Stimulated activated CD4-positive, alpha-beta T cell treated with anti-CD3 and anti-CD28 coated beads, Interleukin-15, amount 100 ng/mL, for 48 hours (primary cell): ENCODE results near the gene SCRN2.

Experiments used
- DNase-seq, 2 donors: peaks; one replicate each; pipeline ENCODE4 v3.0.0-alpha.2; 2020; ENCODE audit warnings: low read depth in 2 of 2

Gene SCRN2

DNA sequence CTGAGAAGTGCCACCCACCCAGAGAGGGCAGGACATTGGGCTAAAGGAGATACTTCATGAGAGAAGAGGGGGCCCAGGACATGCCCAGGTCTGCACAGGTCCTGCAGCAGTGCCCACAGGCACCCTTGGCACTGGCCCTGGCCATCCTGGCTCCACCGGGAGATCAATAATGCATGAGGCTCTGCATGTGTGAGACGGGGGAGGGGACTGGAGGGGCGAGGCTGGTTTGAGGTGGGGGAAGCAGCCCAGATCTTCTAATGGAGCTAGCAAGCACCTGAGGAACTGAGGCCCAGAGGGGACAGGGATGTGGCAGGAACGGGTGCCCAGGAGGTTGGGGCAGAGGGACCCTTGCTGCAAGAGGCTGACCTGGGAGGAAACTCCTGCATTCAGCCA, 20.0 kb downstream of the SCRN2 start:
- DNase-seq: no peak

DNA sequence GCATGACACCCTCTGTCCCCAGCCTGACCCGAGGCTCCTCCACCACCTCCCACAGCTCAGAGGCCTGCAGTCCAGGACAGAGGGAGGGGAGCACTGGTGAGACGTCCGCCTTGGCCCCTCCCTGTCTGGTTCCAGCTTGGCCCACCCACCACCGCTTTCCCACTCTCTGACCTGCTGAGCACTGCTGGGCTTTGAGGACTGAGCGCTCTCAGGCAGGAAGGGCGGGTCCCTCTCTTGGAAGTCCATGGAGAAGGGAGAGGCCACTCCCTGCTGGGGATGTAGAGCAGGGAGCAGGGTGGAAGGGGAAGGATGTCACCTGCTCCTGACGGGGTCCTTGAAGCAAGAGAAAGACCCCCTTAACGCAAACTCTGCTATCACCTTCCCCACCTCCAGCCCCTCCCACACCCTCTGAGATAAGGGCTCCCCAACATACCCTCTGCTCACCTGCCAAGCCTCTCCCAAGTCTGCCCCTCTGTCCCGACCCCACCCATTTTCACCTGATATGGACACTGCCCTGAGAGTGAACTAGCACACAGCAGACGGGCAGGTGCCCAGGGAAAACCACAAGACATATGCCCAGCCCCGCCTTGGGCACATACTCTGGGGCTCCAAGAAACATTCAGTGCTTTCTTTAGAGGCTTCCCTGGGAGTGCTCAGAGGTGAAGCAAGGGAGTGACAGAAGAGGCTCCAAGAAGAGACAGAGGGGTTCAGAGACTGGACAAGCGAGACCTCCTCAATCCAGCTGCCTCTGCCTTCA, 20.9 kb downstream of the SCRN2 start:
- no peak for DNase-seq

DNA sequence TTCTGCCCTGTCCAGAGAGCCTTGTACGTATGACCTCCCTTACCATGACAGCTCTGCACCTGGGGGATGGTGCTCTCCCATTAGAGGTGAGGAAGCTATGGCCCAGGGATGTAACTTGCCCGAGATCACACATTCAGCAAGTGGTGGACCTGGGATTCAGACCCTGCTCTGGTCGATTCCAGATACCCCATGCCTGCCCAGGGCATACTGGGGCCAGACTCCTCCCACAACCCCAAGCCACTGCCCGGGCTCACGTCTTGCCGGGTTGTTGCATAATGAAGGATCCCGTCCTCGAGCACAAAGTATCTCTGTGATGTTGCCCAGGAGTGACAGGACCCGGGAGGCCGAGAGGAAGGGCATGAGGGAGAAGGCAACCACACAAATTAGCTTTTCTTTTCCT, 21.6 kb downstream of the SCRN2 start:
- DNase-seq: no peak

DNA sequence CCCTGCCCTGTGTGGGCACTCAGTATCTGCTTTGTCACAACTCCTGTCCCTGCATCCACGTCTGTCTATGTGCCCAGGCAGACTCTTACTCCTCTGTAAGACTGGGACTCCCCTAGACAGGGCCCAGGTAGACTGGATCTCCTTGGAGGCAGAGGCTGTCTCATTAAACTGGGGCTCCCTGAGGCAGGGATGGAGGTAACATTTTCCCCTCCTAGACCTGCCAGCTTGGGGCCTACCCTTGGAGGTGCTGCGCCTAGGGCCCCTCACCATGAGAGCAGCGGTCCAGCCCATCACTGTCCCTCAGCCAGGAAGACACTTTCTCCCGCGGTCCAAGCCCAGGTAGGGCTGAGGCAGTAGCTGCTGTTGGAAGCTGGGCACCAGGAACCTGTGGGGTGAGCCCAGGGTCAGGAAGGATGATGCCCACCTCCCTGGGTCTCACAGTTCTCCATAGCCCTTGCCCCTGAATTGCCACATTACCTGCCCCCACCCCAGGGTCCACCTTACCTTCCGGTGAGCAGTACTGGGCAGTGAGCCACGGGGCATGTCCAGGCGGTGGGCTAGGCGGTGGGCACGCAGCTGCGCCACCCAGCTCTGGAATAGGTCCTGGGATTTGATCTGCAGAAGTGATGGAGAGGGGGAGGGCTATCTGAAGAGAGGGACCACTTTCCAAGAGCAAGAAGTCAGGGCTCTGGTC, 22.9 kb downstream of the SCRN2 start:
- no peak for DNase-seq

DNA sequence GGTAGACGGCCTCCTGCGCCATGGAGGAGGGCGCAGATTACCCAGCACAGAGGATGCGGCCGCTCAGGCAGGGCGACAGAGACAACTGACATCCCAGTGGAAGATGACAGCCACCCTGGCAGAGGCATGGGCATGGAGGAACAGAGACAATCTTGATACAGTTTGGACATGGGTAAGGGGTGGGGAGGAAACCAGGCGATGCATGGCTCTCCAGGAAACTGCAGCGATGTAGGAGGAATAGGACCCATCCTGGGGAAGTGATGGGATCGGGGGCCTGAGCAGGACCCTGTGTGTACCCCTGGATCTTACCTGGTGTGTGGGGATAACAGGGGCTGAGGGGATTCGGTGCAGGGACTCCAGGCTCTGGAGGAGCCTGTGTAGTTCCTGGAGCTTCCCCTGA, 24.1 kb downstream of the SCRN2 start:
- DNase-seq: no peak

DNA sequence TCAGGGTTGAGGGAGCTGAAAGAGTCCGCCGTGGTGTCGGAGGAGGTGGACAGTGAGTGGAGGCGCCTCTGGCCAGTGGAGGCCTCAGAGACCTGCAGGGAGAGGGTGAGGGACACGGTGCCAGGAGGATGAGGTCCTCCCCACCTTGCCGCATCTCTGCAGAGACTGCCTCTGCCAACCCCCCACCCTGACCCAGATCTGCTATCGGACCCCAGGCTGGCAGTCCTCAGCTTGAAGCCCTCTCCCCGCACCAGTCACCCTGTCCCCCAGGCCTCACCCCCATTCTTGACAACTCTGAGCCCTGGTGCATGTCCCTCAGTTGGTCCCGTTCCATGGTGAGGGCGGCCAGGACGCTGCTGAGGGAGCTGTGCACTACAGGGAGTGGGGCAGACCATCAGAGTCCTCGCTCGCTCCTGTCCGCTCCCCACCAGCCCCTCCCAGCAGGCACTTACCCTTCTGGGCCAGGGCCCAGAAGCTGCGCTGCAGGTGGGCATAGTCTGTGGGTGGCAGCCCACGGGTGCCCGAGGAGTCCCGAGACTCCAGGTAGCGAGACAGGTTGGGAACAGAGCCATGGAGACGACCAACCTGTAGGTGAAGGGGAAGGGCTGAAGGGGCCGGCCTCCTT, 24.9 kb downstream of the SCRN2 start:
- no peak for DNase-seq

DNA sequence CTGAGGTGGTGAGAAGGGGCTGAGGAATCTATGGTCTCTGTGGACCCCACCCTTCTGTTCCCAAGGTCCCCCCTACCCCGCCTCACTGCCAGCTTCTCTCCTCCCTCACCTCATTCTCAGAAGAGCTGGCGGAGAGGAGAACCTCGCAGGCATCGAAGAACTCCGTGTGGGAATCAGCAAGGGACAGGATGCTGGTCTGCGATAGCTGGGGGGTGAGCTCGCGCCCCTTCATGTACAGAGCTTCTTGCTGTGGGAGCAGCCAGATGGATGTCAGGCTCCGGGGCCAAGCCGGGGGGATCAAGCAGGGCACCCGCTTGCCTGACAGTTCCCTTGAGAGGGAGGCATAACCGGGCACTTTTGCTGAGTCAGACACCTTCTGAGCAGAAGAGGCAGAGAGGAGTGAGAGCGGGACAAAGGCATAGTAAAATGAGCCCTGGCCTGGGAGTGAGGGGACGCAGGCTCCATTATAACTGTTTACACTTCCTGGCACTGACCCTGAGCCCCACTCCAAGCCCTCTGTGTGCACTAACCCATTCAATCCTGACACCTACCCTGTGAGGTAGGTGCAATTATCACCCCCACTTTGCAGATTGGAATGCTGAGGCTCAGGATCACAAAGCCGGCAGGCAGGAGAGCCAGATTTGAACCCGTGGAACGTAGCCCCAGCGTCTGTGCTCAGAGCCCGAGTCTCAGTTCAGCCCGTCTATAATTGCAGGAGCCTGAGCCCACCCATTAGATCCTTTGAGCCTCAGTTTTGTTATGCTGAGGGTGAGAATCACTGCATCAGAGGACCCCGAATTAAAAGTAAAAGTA, 25.8 kb downstream of the SCRN2 start:
- DNase-seq: no peak

DNA sequence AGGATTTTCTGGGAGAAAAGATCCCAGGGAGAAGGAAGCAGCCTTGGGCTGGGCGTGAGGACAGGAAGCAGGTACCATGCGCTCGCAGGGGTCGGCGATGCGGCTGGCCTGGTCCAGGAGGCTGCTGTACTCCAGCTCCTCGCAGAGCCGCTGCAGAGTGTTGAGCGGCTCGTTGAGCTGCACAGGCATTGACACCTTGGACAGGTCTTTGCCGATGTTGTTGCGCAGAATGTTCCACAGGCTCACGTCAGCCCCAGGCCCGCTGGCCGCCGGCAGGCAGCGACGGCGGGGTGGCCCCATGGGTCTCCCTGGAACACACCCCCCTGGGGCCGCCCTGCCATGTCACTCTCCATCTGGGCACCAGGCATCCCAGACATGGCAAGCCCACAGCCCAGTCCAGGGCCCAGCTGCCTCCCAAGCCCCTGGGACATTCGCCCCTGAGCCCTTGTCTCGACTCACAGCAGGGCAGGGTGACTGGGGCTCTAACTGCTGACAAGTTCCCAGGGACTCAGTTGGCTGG, 27.5 kb downstream of the SCRN2 start:
- no peak for DNase-seq

DNA sequence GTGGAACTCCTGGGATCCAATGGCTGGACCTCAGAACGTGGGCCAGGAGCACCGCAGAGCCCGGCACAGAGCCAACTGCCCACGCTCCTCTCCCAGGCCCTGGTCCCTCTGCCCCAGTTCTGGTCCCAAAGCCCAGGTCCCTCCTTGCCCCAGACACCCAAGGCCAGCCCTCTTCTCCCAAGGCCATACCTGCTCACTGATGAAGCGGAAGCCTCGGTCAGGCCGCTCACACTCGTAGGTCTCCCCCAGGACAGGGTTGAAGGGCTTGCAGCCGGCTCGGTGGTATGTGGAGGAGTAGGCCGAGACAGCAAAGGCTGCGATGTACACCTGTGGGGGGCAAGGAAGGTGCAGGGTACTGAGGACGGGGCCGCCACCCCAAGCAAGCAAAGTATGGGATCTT, 28.0 kb downstream of the SCRN2 start:
- DNase-seq: no peak

DNA sequence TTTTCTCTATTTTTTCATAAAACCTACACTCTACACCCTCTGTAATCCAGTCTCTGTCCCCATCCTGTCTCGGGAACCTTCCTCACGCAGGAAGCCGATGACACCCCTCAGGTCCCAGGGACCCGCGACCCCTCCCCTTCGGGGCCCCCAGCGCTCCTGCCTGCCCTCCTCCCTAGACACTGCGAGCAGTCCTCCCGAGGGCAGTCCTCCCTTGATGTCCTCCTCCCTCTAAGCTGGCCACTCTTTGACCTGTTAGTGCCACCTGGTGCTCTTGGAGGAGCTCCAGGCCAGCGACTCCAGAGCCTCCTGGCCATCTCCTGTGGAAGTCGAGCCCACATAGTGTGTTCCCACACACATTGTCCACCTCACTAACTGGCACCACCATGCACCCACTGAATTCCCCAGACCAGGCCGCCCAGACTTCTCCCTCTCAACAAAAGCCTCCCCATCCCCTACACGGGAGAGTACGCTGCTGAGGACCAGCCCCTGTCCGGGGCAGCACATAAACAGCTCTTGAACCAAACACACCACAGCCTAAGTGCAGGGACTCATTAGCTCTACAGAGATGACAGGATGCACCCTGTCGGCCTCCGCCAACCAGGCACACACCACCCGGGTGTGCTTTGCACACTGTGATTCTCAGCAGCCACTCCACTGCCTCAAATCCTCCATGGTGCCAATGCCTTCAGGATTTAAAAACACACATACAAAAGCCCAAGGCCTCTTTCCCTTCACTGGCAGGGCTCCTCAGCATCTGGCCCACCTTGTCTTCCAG, 28.7 kb downstream of the SCRN2 start:
- DNase-seq: no peak

DNA sequence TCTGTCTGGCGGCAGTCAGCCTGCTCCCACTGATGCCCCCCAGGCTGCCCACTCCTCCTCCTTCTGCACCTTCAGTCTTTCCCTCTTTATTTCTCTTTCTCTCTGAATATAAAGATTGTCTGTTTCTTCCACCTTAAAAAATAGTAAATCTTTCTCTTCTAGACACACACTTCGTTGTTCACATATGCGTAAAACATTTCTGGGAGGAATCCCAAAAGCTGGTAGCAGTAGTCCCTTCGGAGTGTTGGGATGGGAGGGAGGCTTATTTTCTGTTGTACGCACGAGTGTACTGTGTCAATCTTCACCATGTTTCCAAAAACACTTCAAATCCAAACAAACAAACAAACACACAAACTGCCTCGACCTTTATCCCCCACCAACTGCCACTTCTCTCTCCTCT, 29.4 kb downstream of the SCRN2 start:
- DNase-seq: no peak

DNA sequence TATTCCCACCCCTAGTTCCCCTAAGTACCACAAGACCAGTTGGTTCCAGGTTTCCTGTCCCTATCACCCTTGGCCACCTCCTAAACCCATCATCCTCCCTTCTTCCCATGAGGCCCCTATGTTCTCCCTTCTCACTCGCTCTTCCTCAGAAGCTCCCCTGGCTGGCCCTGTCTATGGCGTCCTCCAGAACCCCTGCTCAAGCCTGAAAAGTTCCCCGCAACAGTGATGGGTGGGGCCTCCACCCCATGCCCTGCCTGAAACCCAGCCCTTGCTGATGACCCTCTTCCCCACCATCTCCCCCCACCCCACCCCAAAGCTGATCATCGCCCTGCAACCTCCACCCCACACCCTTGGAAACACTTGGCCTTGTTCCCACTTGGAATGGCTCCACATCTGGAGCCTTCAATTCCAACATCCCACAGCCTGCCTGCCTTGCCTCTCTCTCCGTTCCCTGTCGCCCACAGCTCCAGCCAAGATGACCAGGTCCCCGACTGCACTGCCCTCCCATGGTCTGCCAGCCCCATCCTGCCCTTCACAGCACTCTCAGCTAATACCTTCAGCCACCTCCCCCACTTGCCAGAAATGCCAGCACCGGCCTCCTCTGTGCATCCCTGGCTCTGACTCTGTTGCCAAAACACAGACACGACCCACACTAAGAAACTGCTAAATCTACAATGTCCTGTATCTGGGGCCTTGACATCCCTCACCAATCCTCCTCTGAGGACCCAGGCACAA, 30.0 kb downstream of the SCRN2 start:
- no peak for DNase-seq

DNA sequence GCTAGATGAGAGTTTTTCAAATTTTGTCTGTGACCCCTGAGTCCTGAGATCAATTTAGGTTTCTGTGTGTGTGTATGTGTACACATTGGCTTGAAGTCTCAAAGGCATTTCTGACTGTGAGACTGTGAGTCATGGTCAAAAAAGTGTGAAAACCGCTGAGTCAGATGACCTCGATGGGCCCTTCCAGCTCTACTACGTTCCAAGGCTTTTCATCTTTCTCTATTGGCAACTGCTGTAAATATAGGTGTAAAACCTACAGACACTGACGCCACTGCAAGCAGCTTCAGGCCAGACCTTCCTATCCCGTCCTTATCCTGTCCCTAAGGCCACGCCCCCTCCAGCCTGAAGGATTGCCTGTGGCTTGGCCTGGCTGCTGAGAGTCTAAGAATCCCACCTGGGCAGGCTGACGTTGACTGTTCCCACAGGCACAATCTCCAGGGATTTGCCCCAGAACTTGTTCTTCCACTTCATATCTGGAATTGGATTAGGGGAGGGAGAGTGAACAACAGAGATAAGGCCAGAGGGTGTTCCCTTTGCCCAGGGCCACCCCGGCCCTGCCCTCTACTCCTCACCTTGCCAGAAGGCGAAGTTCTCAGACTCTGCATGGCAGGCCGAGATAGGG, 30.8 kb downstream of the SCRN2 start:
- no peak for DNase-seq

DNA sequence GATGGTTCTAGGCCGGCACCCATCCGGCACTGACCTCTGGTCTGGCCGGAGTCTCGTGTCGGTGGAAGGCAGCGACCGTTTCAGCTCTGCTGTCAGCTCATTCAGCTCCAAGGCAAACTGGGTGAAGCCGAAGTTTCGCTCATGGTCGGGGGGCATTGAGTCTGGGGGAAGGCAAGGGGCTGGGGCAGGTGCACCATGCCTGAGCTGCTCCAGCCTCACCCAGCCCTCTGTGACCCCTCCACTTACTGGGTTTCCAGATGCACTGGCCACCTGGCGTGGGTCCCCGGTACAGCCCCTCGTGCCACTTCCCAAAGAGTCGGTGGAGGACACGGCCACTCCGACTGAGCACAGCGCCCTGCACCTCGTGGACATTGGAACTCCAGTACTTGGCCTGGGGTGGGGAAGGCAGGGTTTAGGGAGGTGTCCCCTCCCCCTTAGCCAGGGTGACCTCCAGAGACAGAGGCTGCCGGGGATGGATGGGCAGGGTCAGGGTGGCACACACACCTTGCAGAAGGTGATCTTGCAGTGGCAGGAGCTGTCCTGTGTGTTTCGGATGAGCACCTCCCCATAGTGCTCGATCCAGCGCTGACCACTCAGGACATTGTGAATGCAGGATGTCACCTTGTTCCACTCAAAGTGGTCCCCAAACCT, 32.1 kb downstream of the SCRN2 start:
- DNase-seq: no peak

DNA sequence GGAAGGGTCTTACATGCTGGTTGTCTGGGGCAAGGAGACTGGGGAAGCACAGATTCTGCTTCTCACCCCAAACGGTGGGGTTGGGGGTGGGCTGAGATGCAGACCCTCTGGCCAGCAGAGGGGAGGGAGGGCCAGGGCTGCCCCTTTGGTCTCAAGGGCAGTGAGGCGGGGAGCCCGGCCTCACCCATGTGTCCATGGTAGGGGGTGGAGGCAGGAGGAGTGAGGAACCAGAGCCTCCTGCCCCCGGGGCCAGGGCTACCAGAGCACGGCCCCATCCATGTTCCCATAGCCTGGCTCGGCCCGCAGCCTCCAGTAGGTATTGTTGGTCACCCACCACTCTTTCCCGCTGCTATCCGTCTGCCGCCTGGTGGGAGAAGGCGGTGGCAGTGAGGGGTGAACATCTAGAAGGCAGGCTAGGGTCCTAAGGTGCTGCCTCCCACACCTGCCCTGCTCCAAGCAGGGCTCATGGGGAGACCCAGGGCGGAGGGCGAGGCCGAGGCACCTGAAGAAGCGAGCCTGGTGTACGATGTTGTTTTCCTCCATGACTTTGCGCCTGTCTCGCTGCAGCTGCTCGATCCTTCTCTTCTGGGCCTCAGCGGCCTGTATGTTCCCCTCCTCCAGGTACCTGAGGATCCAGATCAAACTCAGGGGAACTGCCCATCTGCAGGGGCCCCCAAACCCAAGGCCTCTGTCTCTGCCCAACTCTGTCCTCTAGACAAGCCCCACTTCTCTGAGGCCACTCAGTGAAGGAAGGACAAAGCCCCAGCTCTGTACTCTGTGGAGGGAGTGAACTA, 32.8 kb downstream of the SCRN2 start:
- DNase-seq: no peak

DNA sequence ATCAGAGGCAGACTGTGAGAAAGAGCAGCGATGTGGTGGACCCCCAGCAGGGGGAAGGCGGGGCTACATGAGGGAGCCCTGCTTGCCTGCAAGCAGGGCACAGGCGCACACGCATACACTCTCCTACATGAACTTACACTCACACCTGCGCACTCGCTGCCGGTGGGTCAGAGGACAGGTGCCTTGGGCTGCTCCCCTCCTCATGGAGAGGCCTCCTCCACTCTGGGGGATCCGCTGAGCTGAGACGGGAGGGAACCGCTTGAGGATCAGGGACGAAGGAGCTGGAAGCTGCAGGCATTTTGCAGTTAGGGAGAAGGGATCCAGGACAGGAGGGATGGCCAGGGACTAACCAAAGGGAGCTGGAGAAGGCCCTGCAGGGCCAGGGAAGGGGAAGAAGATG, 33.7 kb downstream of the SCRN2 start:
- no peak for DNase-seq

DNA sequence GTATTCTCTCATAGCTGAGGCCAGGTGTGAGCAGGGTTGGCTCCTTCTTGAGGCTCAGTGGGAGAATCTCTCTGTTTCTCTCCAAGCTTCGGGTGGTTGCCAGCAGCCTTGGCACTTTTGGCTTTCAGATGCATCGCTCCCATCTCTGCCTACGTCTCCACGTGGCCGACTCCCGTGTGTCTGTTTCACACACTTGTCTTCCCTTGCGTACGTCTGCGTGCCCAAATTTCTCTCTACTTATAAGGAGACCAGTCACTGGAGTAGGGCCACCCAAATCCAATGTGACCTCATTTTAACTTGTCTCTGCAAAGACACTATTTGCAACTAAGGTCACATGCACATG, 34.2 kb downstream of the SCRN2 start:
- no peak for DNase-seq

DNA sequence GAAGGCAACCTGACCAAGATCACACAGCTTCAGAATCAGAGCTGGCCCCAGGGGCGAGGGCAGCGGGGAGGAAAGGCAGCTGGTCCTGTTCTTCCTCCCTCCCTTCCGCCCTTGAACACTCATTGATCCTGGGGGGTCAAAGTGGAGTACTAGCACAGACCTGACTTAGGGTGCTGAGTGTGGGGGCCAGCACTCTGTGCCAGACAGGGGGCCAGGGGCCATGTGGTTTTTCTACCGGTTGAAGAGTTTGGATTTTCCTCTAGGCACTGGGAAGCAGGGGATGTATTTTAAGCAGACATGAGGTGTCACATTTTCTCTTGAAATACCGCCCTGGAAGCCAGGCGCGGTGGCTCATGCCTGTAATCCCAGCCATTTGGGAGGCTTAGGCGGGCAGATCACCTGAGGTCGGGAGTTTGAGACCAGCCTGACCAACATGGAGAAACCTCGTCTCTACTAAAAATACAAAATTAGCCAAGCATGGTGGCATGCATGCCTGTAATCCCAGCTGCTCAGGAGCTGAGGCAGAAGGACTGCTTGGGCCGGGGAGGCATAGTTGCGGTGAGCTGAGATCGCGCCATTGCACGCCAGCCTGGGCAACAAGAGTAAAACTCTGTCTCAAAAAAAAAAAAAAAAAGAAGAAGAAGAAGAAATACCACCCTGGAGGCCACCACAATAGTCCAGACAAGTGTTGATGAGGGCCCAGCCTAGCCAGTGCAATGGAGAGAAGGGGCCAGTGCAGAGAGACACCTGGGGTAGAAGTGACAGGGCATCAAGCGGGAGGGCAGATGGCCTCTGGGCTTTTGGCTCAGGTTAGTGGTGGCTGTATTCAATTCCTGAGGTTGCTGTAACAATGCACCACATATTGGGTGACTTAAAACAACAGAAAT, 34.8 kb downstream of the SCRN2 start:
- DNase-seq: no peak
